Liver (tissue), 9 donors: ENCODE results near the gene ZCWPW1. TPM values are rescaled to one million over a fixed set of nuclear protein-coding genes. Genes with fewer than 3 reads are reported as not detected.

Experiments used
- DNase-seq: peaks from one replicate; pipeline ENCODE4 v3.0.0-alpha.2; 2017; ENCODE audit warnings: low spot score
- H3K27ac ChIP-seq, 2 donors: one replicate each; pipeline ENCODE4 v1.7.0; 2013; ENCODE audit warnings: inconsistent platforms in 2 of 2, low read length in 2 of 2, control low read depth in 1 of 2, low read depth in 1 of 2, mild to moderate bottlenecking in 1 of 2
- H3K27me3 ChIP-seq, 4 donors: one replicate each; pipeline versions ENCODE4 v1.6.1 to v1.7.0; 2013; ENCODE audit warnings: low read length in 3 of 4, inconsistent platforms in 1 of 4, mild to moderate bottlenecking in 1 of 4, moderate library complexity in 1 of 4; ENCODE audit not compliant: control insufficient read depth in 4 of 4, insufficient read depth in 4 of 4
- H3K36me3 ChIP-seq, 4 donors: one replicate each; pipeline versions ENCODE4 v1.6.1 to v1.7.0; 2013; ENCODE audit warnings: low read length in 3 of 4, mild to moderate bottlenecking in 3 of 4, low read depth in 1 of 4, moderate library complexity in 1 of 4; ENCODE audit not compliant: control insufficient read depth in 4 of 4, insufficient read depth in 3 of 4
- H3K4me1 ChIP-seq, 4 donors: one replicate each; pipeline versions ENCODE4 v1.6.1 to v1.7.0; 2013; ENCODE audit warnings: low read length in 3 of 4, mild to moderate bottlenecking in 3 of 4, moderate library complexity in 1 of 4; ENCODE audit not compliant: control insufficient read depth in 4 of 4, insufficient read depth in 4 of 4
- H3K4me3 ChIP-seq, 3 donors: one replicate each; pipeline versions ENCODE4 v1.6.1 to v1.7.0; 2013; ENCODE audit warnings: low read length in 3 of 3, control low read depth in 1 of 3, low read depth in 1 of 3, mild to moderate bottlenecking in 1 of 3
- H3K9ac ChIP-seq, 2 donors: one replicate each; pipeline ENCODE4 v1.7.0; 2013; ENCODE audit warnings: low read length in 2 of 2, mild to moderate bottlenecking in 2 of 2, moderate library complexity in 2 of 2, control low read depth in 1 of 2, low read depth in 1 of 2
- H3K9me3 ChIP-seq, 4 donors: one replicate each; pipeline versions ENCODE4 v1.6.1 to v1.7.0; 2013; ENCODE audit warnings: low read length in 3 of 4; ENCODE audit not compliant: control insufficient read depth in 4 of 4
- ATF3 ChIP-seq: IDR thresholded peaks from 2 replicates; pipeline ENCODE4 v1.6.1; 2016; ENCODE audit warnings: antibody characterized with exemption
- CTCF ChIP-seq: fragments of 150-350 bp; IDR thresholded peaks from 2 replicates; pipeline ENCODE4 v1.5.1; 2017; ENCODE audit warnings: improper control_type of control experiment, low read depth, low read length; ENCODE audit not compliant: missing input control
- EGR1 ChIP-seq, 2 donors: IDR thresholded peaks; 2 replicates each; pipeline ENCODE4 v1.6.1; 2016 to 2018; ENCODE audit warnings: antibody characterized with exemption in 2 of 2, low read depth in 2 of 2
- FOXA2 ChIP-seq: IDR thresholded peaks from 2 replicates; pipeline ENCODE4 v1.6.1; 2016; ENCODE audit warnings: antibody characterized with exemption
- GABPA ChIP-seq, 2 donors: IDR thresholded peaks in 1 of 2; conservative IDR thresholded peaks in 1 of 2; 2 replicates each; pipeline ENCODE4 v1.6.1; 2016; ENCODE audit warnings: antibody characterized with exemption in 2 of 2, mild to moderate bottlenecking in 1 of 2, moderate library complexity in 1 of 2
- HNF4A ChIP-seq, 2 donors: conservative IDR thresholded peaks; 2 replicates each; pipeline ENCODE4 v1.6.1; 2016; ENCODE audit warnings: antibody characterized with exemption in 2 of 2, mild to moderate bottlenecking in 2 of 2
- HNF4G ChIP-seq: IDR thresholded peaks from 2 replicates; pipeline ENCODE4 v1.6.1; 2016; ENCODE audit warnings: antibody characterized with exemption
- JUND ChIP-seq, 2 donors: IDR thresholded peaks; 2 replicates each; pipeline ENCODE4 v1.6.1; 2016; ENCODE audit warnings: antibody characterized with exemption in 2 of 2
- MAX ChIP-seq: IDR thresholded peaks from 2 replicates; pipeline ENCODE4 v1.6.1; 2016; ENCODE audit warnings: antibody characterized with exemption
- NR2F2 ChIP-seq: IDR thresholded peaks from 2 replicates; pipeline ENCODE4 v1.6.1; 2016; ENCODE audit warnings: antibody characterized with exemption
- RAD21 ChIP-seq, 2 donors: IDR thresholded peaks; 2 replicates each; pipeline ENCODE4 v1.6.1; 2016; ENCODE audit warnings: antibody characterized with exemption in 2 of 2, mild to moderate bottlenecking in 2 of 2
- REST ChIP-seq: IDR thresholded peaks from 2 replicates; pipeline ENCODE4 v1.6.1; 2016; ENCODE audit warnings: antibody characterized with exemption, mild to moderate bottlenecking
- RXRA ChIP-seq, 2 donors: IDR thresholded peaks; 2 replicates each; pipeline ENCODE4 v1.6.1; 2017 to 2018; ENCODE audit warnings: antibody characterized with exemption in 2 of 2, mild to moderate bottlenecking in 1 of 2
- SP1 ChIP-seq: IDR thresholded peaks from 2 replicates; pipeline ENCODE4 v1.6.1; 2018; ENCODE audit warnings: antibody characterized with exemption, mild to moderate bottlenecking
- TAF1 ChIP-seq: conservative IDR thresholded peaks from 2 replicates; pipeline ENCODE4 v1.6.1; 2016; ENCODE audit warnings: antibody characterized with exemption, mild to moderate bottlenecking
- YY1 ChIP-seq: IDR thresholded peaks from 2 replicates; pipeline ENCODE4 v1.6.1; 2016; ENCODE audit warnings: antibody characterized with exemption, mild to moderate bottlenecking
- WGBS: extraction: QIAGEN DNeasy Blood & Tissue Kit; methylation state at CpG from one replicate; pipeline ENCODE4 v1.1.7; 2013; 5-methylcytosine and 5-hydroxymethylcytosine counted together
- polyA plus RNA-seq, 2 donors: library from polyadenylated mRNA; stranded (reverse) in 1 of 2; unstranded in 1 of 2; fragments of 200-250 nt in 1 of 2; fragments of >200 nt in 1 of 2; fragmentation: Nextera tagmentation in 1 of 2; extraction: Ambion mirVana in 1 of 2; gene quantifications; one replicate each; pipeline versions ENCODE4 v1.2.1 to v1.2.3, GENCODE V29; 2013 to 2015
- total RNA-seq, 2 donors: library from RNA; depleted of rRNA; stranded (reverse); fragments of >200 nt; gene quantifications; one replicate each; pipeline ENCODE4 v1.2.3, GENCODE V29; 2014
- donor health status: healthy.
- donor health status: healthy.
- donor health status: healthy.
- donor health status: healthy.
- donor health status: healthy.

Gene ZCWPW1
- total and polyA plus RNA-seq, 4 donors, result 1.4 to 3.3 (median 2.8) TPM

GRCh38 chr7:100413346-100413745 lies 15.2 kb downstream of the ZCWPW1 start:
- TF ChIP-seq EGR1 (IDR thresholded peaks at IDR 0.05; ENCODE audit: low read depth in 2 of 2) (no peak), JUND (IDR thresholded peaks at IDR 0.05) (no peak), YY1 (no peak), FOXA2 (no peak), SP1 (no peak), RXRA (IDR thresholded peaks at IDR 0.05) (no peak), TAF1 (no peak), MAX (no peak), NR2F2 (no peak), CTCF (no peak)
- H3K27ac ChIP-seq, result no peak overlapping the region
- no peaks in the 10 kb centered on the region for H3K9me3 ChIP-seq
- H3K36me3 ChIP-seq, result no peaks in the 10 kb centered on the region
- H3K27me3 ChIP-seq, result no peaks in the 10 kb centered on the region
- no peak for DNase-seq
- H3K4me3 ChIP-seq, result no peak overlapping the region
- H3K9ac ChIP-seq, result no peak overlapping the region
- H3K4me1 ChIP-seq, result no peaks in the 10 kb centered on the region

GRCh38 chr7:100411101-100411500 lies 17.4 kb downstream of the ZCWPW1 start:
- H3K4me3 ChIP-seq, result no peak overlapping the region
- H3K27me3 ChIP-seq, result no peaks in the 10 kb centered on the region
- no peaks in the 10 kb centered on the region for H3K36me3 ChIP-seq
- H3K9me3 ChIP-seq, result no peaks in the 10 kb centered on the region
- no peak for TF ChIP-seq HNF4G
- no peak for TF ChIP-seq RAD21 (IDR thresholded peaks at IDR 0.05)
- TF ChIP-seq RXRA (IDR thresholded peaks at IDR 0.05), result no peak
- no peak for TF ChIP-seq GABPA (IDR thresholded peaks at IDR 0.05 in 1 of 2, conservative IDR thresholded peaks at IDR 0.05 in 1 of 2)
- TF ChIP-seq NR2F2, result no peak
- TF ChIP-seq MAX, result no peak
- no peak for TF ChIP-seq JUND (IDR thresholded peaks at IDR 0.05)
- TF ChIP-seq FOXA2, result no peak
- H3K4me1 ChIP-seq, result no peaks in the 10 kb centered on the region
- no peak overlapping the region for H3K27ac ChIP-seq
- DNase-seq, result no peak
- H3K9ac ChIP-seq, result no peak overlapping the region
- 94% methylated on average over 6 of the region's 6 CpGs for WGBS

GRCh38 chr7:100407285-100408180 lies 21.0 kb downstream of the ZCWPW1 start:
- WGBS, result 62% methylated on average over 12 of the region's 12 CpGs
- H3K4me3 ChIP-seq, result no peak overlapping the region
- H3K9ac ChIP-seq, result no peak overlapping the region
- no peaks in the 10 kb centered on the region for H3K4me1 ChIP-seq
- no peaks in the 10 kb centered on the region for H3K27me3 ChIP-seq
- no peaks in the 10 kb centered on the region for H3K36me3 ChIP-seq
- no peak for DNase-seq
- H3K27ac ChIP-seq, result no peak overlapping the region
- no peaks in the 10 kb centered on the region for H3K9me3 ChIP-seq
- TF ChIP-seq GABPA (IDR thresholded peaks at IDR 0.05 in 1 of 2, conservative IDR thresholded peaks at IDR 0.05 in 1 of 2), result no peak
- no peak for TF ChIP-seq REST
- peak; percentile 76 to 82 for TF ChIP-seq RAD21 (IDR thresholded peaks at IDR 0.05)
- TF ChIP-seq ATF3, result no peak
- TF ChIP-seq NR2F2, result no peak
- no peak for TF ChIP-seq RXRA (IDR thresholded peaks at IDR 0.05)
- TF ChIP-seq MAX, result no peak
- TF ChIP-seq HNF4A (conservative IDR thresholded peaks at IDR 0.05), result no peak
- TF ChIP-seq SP1, result no peak
- peak; percentile 59 for TF ChIP-seq CTCF
- no peak for TF ChIP-seq HNF4G
- no peak for TF ChIP-seq JUND (IDR thresholded peaks at IDR 0.05)
